RPMI7951 (cell line): Measurements from ENCODE around the gene FZD2. TPM values are rescaled to one million over a fixed set of nuclear protein-coding genes. Genes with fewer than 3 reads are reported as not detected.

Experiments
- DNase-seq: peaks from one replicate; pipeline ENCODE4 v3.0.0-alpha.2; 2012; ENCODE audit warnings: low read depth
- total RNA-seq: library from RNA; depleted of rRNA; stranded (reverse); fragments of >200 nt; shearing (Covaris generic); gene quantifications from 2 replicates; pipeline ENCODE4 v1.2.3, GENCODE V29; 2014; rRNA removed

Gene FZD2
- total RNA-seq, 1 experiment from 2014 or later, result 4.7 TPM

GRCh38 chr17:44607836-44608690 lies 50.8 kb downstream of the FZD2 start:
- DNase-seq, result peak; percentile 49

- no peak for DNase-seq
These were observed 51.6 kb downstream of the FZD2 start for GRCh38 chr17:44608727-44609435.

GRCh38 chr17:44610331-44610730 lies 53.0 kb downstream of the FZD2 start:
- DNase-seq, result no peak

Other genes starting within 250 kb of the FZD2 start
- gene RUNDC3A, start 248.9 kb upstream of the FZD2 start, total RNA-seq, result 0.12 TPM in 1 of 2 replicates, not detected in the other
- gene SLC25A39, start 232.7 kb upstream of the FZD2 start, total RNA-seq, result 85.1 and 87.4 TPM in 2 replicates
- 156 and 202 TPM in 2 replicates for gene GRN, start 212.2 kb upstream of the FZD2 start, total RNA-seq
- gene FAM171A2, start 193.6 kb upstream of the FZD2 start, total RNA-seq, result 1.1 and 1.9 TPM in 2 replicates
- 0.36 and 0.68 TPM in 2 replicates for gene ITGA2B, start 167.8 kb upstream of the FZD2 start, total RNA-seq
- 10.9 and 11.3 TPM in 2 replicates for gene GPATCH8, start 54.1 kb upstream of the FZD2 start, total RNA-seq
- gene MEIOC, start 99.0 kb downstream of the FZD2 start, total RNA-seq, result under 0.01 and 0.20 TPM in 2 replicates
- gene CCDC43, start 132.3 kb downstream of the FZD2 start, total RNA-seq, result 27.3 and 32.9 TPM in 2 replicates
- gene DBF4B, start 151.2 kb downstream of the FZD2 start, total RNA-seq, result 6.4 and 10.0 TPM in 2 replicates
- gene ADAM11, start 201.5 kb downstream of the FZD2 start, total RNA-seq, result 0.10 and 0.12 TPM in 2 replicates